Endometrium (tissue), 2 donors: ENCODE measurements around the gene LPAR5.

ENCODE experiments used
- FAIRE-seq: peaks from 2 replicates; lab custom pipeline; 2012; peaks lifted over from hg19 to GRCh38; lab: Jason Lieb, UNC
- donor health status: control.
- donor health status: control.

Gene LPAR5

DNA sequence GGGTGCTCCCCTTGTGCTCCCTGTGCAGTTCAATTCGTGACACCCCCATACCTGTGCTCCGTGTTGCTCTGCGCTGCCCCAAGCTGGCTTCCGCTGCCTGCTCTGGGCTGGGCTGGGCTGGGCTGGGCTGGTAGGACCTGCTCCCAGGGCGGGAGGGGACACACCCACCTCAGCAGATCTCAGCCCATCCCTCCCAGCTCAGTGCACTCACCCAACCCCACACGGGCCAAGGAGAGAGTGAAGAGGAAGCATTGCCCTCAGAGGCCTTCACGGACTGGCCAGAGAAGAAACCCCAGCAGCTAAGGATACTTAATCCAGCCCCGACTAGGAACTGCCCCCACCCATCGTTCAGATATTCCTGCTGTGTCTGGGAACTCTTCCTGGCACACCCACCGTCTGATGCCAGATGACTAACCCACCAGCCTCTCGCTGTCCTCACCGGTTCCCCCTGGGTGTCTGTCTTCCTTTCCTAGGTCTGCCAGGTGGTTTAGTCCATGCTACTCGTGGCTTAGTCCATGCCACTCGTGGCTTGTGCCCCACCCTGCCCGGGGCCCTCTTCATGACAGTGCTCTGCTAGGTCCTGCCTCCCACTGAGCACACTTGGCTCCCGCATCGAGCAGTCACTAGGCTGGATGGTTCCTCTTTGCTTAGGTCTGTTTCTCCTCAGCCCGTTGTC lies at the start of gene LPAR5:
Gene LPAR5, minus strand, starts transcription at position 104 of the 676 bp plus-strand sequence. CDS start 14,711 bp downstream, outside the sequence.
- FAIRE-seq = no peak

GRCh38 chr12:6684609-6685008 lies 48.9 kb upstream of the LPAR5 start:
- FAIRE-seq = no peak

DNA sequence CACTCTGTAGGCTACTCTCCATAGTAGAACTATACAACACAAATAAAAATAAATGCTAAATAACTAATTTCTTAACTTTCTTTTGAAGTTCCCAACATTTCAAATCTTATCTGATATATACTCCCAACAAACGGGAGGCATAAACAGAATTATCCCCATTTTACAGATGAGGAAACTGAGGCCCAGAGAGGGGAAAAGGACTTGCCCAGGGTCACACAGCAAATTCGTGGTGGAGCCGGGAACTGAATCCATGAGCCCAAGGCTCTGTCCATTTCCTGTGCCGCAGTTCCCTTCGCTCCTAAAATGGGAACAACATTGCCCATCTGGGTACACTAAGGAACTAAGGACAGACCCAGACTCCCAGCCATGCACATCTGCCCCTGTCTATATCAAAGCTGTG lies 41.2 kb upstream of the LPAR5 start:
- FAIRE-seq = no peak

- FAIRE-seq = no peak
Measured at GRCh38 chr12:6672143-6672542, 36.4 kb upstream of the LPAR5 start.

- FAIRE-seq = no peak
Measured at GRCh38 chr12:6667559-6668210, 31.9 kb upstream of the LPAR5 start.

DNA sequence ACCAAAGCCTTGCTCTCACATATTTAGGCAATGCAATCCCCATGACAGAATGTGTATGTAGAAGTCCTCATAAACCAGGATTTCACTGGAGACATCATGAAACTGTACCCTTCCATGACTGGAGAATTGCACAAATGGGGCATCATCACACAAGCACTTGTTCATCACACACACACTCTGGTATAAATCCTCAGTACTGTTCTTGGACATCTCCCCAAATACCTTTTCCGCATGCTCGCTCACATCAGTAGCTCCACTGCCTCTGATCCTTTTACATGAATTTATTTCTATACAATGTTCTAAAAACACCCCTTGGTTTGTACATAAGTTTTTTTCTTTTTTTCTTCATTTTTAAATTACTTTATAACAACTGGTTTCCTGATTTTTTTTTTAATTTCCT lies 30.5 kb upstream of the LPAR5 start:
- no peak for FAIRE-seq

- FAIRE-seq = no peak
Measured at GRCh38 chr12:6664902-6665301, 29.1 kb upstream of the LPAR5 start.

GRCh38 chr12:6662906-6663742 lies 27.4 kb upstream of the LPAR5 start, which contains the start of gene ING4:
ING4 (minus strand) TSS chr12:6663119; CDS start chr12:6663101, 18 bp downstream.
- FAIRE-seq = peak; percentile 99

DNA sequence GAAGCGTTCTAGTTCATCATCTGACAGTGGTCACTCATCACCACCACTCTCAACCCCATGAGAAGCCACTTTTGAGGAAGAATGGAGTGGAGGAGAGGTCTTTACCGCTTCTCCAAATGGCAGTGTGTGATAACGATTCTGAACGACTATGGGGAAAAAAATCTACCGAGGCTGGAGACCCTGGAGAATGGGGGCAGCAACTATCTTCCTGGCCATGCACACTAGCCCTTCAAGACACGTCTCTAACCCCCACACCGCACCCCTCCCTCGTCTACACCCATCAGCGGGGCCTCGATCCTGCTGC lies 26.8 kb upstream of the LPAR5 start:
- FAIRE-seq = no peak

- FAIRE-seq = no peak
Measured at GRCh38 chr12:6653987-6654386, 18.2 kb upstream of the LPAR5 start.

DNA sequence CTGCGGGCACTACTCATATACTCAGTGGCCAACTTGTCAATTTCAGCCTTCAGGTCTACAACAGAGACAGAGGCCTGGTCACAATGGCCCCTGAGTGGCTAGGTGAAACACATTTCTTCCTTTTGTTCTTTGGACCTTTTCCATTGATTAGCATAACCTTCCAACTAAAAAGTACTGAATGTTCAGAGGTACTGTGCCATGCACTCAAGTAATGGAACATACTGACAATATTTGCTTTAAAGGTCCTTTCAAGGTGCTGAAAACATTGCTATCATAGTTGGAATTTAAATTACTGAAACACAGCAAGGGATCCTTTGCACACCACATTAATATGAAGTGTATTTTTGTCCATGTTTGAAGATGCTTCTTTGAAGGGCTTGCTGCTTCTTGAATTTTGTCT lies 17.6 kb upstream of the LPAR5 start:
- no peak for FAIRE-seq

DNA sequence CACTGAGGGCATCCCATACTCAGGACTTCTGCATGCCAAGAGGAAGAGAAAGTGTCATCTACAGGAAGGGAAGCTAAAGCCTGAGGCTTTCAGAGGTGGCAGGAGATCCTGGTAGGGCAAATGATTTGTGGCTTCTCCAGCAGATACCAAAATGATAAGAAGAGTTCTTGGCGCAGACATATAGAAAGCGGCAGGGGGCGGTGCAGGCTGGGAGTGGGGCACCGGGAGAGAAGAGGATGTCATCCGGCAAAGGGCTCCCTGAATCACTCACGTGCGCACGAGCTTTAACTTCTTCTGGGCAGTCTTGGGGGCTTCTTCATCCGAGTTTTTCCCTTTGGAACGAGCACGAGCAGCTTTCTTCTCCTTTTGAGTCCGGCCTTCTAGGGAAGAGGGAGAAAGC lies 16.6 kb upstream of the LPAR5 start:
- no peak for FAIRE-seq

- FAIRE-seq = no peak
Measured at GRCh38 chr12:6650832-6651231, 15.1 kb upstream of the LPAR5 start.

DNA sequence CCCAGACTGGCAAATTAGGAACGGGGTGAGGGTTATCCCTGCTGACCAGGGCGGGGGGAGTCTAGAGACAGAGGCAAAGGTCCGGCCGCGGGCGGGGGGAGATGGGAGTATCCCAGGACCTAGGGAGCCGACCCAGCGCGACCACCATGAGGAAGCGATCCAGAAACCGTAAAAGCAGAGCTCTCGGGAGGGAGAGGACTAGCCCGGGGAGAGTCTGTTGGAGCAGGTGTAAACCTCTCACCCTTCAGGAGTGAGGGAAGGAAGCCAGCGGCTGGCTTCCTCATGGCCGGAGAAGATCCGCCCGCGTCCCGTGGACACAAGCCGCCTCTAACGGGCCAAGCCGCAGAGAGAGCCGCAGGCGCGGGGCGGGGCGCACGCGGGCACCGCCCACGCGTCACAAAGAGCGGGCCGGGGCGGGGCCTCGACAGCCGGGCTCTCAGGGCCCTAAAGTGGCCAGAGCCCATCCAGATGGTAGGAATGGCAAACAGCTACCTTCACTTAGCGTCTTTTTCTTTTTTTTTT lies 11.4 kb upstream of the LPAR5 start, which contains the start of gene ACRBP:
Gene ACRBP, minus strand, starts transcription at position 350 of the 522 bp plus-strand sequence. Its CDS starts 66 bp downstream, at position 284.
- no peak for FAIRE-seq

DNA sequence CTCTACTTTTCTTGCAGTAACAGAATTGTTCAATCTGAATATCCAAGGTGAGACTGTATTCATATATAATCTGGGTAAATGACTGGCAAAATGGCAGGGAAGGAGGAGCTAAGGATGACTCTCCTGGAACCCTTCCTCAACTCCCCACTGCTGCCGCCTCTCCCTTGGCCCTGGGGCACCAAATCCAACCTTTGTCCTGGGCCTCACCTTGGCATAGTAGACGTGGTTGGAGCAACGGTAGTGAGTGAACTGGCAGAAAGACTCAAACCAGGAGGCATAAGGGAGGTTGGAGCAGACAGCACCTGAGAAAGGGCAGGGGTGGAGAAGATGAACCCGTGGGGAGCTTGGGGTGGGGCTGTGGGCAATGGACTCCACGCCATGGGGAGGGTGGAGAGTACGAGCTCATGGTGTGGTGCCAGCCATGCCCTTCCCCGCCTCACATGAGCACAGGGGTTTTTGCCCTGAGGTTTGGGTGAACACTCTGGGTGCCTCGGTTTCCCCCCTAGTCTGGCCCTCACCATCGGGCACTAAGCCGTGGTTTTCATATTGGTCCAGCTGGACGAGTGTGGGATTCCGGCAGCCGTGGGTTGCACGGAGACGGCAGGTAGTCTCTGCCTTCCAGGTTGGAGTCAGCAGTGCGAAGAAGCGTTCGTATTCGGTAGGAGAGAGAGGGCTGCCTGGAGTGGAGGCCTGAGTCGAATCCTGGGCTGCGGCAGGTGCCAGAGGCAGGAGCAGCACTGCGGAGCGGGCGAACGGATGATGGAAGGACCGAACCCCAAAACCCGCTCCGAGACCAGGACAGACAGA lies 10.7 kb upstream of the LPAR5 start:
- no peak for FAIRE-seq

DNA sequence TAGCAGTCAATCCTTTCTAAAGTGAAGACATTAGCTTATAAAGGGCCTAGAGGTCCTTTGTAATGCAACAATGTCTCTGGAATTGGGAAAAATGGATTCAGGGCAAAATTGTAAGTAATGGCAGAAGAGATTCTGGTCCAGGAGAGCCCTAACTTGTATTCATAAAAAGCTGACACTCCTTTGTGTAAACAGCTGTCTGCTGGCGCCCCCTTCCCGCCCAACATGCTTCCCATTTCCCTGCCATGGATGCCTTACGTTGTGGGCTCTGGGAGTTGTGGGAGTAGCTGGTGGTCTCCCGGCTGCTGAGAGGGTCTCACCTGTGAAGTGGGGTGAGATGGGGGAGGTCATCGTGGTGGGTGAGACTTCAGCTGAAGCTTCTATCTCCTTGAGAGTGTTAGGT lies 9.1 kb upstream of the LPAR5 start:
- no peak for FAIRE-seq

GRCh38 chr12:6644257-6644596 lies 8.5 kb upstream of the LPAR5 start:
- FAIRE-seq = no peak

DNA sequence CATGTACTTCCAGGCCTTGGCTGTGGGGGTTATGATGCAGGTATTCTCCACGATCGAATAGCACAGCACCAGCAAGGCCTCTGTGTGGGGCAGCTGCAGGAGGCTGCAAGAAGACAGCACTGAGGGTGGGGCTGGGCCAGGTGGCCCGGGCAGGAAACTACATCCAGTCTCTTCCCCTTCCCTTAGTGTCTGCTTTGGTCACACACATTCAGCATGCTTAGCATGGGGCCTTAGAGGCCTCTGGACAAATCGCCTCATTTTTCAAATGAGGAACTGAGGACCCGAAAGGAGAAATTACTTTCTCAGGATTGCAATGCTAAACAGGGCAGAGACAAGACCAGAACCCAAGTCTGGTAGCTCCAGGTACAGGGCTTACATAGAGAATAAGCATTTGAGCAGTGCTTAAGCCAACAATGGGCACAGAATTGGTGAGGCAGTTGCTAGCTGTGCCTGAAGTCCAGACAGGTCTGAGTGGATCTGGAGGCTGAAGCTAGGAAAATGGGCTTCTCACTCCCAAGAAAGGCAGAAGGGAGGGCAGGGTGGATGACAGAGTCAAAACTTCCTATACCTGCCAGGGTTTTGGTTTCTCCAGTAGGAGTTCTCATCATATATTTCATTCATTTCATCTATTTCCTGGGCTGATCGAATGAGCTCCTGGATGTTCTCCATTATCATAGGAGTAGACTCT lies 8.0 kb upstream of the LPAR5 start:
- FAIRE-seq = no peak

DNA sequence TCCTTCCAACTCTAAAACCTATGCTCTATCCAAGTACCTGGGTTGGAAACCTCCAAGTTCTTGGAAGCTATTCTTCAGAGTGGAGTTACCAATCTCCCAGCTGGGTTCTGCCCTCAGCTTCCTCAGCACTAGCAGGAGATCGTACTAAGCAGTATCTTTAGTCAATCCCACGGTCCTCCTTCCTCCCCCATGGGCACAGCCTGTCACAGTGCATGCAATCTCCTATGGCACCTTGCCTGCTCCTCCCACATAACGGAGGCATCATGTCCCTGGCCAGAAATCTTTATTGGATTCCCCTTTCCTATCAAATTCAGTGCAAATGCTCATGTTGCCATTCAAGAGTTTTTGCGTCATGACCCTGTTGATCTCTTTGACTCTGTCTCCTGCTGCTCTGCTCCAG lies 5.4 kb upstream of the LPAR5 start:
- FAIRE-seq = no peak

DNA sequence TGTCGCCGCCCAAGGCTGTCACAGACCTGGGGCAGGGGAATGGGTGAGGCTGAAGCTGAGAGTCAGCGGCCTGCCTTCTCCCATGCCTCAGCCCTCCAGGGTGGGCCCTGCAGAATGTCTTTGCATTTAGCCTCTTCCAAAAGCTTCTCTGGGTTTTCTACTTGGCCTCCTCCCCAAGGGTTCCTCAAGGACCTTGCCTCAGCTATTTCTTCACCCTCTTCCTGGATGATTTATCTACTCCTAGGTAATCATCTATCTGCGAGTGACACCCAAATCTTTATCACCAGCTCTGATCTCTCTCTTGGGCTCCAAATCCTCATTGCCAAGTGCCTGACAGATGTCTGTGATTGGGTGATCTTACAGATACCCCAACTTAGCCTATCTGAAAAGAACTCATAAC lies 4.7 kb upstream of the LPAR5 start:
- FAIRE-seq = no peak

GRCh38 chr12:6639151-6639801 lies 3.5 kb upstream of the LPAR5 start:
- no peak for FAIRE-seq
